GM10847 (cell line): ENCODE data around the gene CFI.
A peak's percentile ranks its signal among the peaks of the same experiment; 100 is the strongest.

Experiments used
- POLR2A ChIP-seq: IDR thresholded peaks from 2 replicates; pipeline ENCODE4 v1.6.1; 2011; ENCODE audit not compliant: insufficient read length; ENCODE audit errors: extremely low read depth

The CFI gene

DNA sequence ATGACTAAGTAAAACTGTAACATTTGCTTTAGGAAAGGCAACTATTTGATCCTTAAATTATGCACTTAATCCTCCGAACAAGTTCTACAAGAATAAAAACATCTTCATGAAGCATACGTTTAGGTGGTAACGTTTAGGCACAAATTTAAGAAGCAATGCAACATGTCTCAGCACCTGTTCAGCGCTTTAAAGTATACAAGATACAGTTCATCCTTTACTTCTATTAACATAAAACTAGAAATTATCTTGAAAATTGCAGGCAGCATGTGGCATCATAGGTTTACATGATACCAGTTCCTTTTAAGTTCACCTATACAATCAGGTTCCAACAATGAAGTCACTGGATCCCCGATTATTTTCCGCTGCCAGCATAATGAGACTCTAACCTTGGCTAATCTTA is 73.4 kb downstream of the CFI start:
- TF ChIP-seq POLR2A = no peak

DNA sequence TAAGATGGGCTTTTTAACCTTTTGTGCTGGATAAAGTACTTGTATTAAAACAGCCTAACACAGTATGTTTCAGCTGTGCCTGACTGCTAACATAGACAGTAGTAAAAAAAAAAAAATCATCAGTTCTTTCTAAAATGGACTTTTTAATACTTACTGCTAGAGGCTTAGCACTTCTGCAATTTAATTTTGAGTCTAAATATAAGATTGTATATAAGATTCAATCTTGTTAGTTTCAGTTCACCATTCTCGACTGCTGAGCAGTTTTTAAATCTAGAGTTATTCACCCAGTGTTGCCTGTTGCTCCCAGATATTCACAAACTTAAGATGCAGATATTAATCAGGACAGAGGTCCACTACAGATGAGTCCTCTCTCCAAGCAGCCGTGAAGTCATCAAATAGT is 78.7 kb downstream of the CFI start:
- TF ChIP-seq POLR2A = no peak

DNA sequence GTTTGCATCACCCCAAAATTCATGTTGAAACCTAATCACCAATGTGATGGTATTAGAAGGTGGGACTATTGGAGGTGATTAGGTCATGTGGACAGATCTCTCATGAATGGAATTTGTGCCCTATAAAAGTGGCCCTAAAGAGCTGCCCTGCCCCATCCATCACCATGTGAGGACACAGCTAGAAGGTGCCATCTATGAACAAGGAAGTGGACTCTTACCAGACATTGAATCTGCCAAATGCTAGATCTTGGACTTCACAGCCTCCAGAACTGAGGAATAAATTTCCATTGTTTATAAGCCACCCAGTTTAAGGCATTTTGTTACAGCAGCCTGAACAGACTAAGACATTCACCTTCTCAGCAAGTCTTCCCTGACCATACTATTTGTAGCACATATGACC is 79.4 kb downstream of the CFI start:
- TF ChIP-seq POLR2A = no peak

DNA sequence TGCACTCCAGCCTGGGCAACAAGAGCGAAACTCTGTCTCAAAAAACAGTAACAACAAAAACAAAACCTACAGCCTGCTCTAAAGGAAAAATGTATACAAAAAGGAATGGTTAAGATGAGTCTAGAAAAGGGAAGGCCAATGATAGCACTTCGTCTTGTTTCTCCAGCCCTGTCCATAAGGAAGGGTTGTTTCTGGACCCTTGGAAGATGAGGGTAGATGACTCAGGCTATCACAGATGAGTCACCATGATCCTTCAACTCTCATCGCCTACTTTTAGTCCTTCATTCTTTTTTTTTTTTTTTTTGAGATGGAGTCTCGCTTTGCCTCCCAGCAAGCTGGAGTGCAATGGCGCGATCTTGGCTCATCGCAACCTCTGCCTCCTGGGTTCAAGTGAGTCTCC is 80.8 kb downstream of the CFI start:
- no peak for TF ChIP-seq POLR2A

DNA sequence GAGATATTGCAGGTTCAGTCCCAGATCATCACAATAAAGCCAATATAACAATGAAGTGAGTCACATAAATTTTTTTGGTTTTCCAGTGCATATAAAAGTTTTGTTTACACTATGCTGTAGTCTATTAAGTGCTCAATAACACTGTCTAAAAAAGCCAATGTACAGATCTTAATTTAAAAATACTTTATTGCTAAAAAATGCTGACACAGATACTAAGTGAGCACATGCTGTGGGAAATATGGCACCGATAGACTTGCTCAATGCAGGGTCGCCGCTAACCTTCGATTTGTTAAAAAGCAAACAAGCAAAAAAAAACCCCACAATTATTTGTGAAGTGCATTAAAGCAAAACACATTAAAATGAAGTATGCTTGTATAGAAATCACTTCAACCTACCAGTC is 82.2 kb downstream of the CFI start:
- TF ChIP-seq POLR2A = no peak

DNA sequence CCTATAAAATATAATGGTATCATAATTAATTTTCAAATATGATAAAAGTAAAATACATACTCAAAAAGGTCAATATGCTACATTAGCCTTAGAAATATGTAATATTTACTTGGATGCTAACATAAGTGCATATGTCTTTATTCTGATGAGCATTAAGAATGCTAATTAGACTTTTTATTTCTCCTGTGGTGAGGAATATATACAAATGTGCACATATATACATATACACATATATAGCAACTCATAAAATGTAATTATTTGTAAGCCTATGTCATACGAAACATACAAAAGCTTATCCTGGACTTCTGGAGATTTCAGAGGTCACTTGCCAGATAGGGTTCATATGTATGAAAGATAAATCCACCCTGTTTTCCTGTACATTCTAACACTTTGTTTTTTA is 83.0 kb downstream of the CFI start:
- no peak for TF ChIP-seq POLR2A

DNA sequence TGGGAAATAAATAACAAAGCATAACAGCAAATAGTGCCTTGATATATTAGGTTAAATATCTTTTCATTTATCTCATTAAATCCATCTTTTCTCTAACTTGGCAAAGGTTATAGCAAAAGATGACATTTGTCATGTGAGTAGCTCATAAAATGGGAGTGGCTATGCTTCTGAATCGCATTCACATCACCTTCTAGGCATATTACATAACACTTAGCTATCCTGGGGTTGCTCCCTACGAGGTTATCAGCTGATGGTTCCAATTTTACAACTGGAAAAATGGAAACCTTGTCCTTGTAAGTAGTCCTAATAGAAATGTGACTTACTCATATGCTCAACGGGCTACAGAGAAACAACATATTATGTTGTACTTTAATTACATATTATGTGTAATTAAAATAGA is 88.3 kb downstream of the CFI start:
- no peak for TF ChIP-seq POLR2A

DNA sequence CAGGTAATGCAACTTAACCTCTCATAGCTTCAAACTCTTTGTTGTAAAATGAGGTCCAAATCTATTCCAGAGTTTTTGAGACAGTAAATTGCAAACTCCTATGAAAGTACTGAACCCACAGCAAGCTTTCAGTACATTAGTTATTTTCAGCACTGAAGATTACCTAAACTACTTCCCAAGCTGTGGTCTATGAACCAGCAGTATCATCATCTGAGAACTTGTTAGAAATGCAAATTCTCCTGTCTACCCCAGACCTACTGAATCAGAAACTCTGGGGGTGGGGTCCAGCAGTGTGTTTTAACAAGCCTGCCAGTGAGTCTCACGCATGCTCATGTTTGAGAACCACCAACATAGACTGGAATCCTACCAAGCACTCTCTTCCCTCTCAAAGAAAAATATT is 92.8 kb downstream of the CFI start:
- no peak for TF ChIP-seq POLR2A

DNA sequence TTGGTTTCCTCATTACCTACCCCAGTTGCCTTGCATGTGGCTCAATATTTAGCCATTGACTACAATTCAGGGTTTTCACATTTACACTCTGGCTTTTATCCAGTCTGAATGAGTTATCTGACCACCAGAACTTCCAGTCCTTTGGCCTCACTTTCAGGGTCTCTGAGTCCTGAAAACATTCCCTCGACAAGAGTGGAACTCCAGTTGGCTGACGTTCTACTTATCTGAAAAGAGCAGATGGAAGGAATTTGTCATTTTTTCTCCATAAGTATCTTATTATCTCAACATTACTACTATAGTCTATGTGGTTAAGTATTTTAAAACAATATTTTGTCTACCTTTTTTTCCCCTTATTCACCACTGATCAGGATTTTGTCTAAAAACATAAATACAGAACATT is 93.4 kb downstream of the CFI start:
- no peak for TF ChIP-seq POLR2A

DNA sequence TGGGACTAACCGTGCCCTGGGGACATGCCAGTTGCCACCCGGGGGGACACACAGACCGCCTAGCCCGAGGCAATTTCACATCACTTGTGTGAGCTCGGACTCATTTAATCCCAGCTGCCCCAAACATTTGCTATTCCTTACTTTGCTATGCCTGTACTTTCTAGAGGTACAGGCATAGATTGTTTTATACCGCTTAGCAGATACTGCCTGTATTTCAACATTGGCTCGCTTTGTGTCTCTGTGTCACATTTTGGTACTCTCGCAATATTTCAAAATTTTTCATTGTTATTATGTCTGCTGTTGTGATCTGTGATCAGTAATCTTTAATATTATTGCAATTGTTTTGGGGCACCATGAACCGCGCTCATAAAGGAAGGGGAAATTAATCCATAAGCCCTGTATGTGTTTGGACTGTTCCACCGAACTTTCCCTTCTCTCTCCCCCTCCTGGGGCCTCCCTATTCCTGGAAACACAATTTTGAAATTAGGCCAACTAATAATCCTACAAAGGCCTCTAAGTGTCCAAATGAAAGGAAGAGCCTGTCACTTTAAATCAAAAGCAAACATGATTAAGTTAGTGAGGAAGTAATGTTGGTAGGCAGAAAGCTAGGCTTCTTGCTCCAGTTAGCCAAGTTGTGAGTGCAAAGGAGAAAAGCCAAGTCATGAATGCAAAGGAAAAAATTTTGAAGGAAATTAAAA is 98.0 kb downstream of the CFI start:
- no peak for TF ChIP-seq POLR2A

DNA sequence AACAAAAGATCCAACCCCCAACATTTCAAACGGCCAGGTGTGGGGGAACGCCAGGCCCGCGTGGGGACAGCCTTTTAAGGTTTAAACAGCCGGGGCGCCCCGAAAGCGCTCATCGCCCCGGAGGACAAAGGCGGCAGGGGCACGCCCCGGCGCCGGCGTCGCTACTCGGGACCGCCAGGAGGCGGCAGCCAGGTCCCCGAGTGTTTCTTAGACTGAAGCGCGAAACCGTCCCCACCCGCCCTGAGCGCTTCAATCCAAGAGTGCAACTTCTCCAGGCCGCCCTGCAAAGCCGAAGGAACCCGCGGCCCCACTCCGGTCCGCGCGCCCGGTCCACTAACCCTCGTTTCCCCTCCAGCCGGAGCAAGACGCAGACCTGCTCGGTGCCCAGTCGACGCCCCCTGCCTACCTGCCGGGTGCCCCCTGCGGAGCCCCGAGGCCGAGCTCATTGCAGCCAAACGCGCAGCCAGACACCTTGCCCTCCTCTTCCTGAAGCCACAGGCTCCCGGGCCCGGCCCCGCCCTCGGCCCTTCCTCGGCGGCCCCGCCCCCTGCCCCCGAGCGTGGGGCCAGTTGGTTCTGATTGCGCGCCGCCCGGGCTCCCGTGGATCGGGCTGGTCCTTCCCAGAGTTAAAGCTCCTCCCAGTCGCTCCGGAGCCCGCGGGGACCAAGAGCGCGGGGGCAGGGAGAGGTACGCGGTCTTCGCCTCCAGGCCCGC is 98.7 kb downstream of the CFI start, which contains the start of gene CASP6:
Gene CASP6 (minus strand): TSS at position 496 of the 714 bp plus-strand sequence. CDS start 50 bp downstream, at position 446.
- peak; percentile 44 for TF ChIP-seq POLR2A

DNA sequence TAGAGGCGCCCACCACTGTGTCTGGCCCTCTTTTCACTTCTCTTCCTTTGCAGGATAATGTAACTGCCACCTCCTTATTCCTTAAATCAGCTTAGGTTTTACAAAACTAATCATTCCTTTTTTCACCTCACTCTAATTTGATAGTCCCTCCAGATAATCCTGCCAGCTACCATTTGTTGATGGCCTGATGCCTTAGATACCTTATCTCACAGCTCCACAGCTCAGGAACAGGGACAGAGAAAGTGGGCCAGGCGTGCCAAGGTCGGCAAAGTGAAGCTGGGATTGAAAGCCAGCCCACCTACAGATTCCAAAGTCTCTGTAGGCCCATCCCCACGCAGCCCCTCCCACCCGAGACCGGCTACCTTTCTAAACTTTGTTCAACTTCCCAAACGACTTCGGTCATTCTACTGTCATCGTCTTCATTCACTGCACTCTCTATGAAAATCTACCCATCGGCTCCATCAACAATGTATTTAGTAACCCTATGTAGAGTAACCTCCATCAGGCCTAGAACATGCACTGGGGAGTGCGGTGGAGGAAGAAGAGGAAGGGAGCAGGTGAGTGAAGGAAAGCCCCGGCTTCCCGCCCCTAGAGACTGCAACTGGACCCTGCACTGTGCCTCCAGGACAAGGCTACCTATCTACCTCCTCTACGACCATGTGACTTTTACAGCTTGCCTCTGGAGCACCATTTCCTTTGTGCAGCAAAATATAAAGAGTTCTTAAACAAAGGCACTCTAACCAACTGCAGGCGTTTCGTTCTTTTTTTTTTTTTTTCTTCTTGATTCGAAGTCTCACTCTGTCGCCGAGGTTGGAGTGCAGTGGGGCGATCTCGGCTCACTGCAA is 100.0 kb downstream of the CFI start:
- no peak for TF ChIP-seq POLR2A

DNA sequence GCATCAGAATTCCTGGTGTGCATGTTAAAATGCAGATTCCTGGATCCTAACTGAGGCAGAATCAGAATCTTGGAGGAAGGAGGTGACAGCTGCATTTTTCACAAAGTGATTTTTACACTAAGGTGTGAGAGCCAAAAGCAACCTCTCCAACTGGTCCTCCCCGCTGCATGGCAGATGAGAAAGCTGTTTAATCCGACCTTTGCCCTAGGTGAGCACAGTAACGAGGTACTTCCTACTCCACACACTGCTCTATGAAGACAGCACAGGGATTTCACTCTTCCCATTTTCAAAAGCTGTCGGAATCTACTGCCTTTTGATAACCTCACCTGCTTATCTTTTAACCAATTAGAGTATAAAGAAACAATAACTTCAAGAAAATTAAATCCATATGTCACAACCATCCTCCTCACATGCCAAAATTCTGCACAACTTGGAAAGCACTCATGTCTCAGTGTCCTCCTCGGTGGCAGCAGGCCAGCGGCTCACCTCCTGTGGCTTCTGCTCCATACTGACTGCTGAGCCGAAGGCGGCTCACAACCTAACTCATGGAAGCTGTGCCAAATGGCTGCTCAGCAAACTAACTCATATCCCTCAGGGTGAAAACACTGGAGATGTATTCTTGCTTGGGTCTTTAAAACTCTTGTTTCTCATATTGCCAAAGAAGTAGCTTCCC is 102.1 kb downstream of the CFI start:
- TF ChIP-seq POLR2A = no peak

DNA sequence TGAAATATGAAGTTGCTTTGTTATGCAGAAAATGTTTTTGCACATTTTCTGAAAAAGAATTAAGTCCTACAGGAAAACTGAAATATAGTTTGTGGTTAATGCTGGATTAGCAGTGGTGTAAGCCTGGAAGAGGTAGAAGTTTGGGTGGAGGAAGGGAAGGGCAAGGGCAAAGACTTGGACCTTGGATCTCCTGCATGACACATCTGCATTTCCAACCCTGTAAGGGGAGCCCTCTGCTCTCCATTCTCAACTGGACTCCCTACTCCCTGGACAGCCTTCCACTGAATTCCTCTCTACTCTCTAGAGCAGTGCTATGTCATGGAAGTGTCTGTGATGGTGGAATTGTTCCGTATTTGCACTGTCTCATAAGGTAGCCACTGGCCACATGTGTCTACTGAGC is 103.1 kb downstream of the CFI start:
- TF ChIP-seq POLR2A = no peak

DNA sequence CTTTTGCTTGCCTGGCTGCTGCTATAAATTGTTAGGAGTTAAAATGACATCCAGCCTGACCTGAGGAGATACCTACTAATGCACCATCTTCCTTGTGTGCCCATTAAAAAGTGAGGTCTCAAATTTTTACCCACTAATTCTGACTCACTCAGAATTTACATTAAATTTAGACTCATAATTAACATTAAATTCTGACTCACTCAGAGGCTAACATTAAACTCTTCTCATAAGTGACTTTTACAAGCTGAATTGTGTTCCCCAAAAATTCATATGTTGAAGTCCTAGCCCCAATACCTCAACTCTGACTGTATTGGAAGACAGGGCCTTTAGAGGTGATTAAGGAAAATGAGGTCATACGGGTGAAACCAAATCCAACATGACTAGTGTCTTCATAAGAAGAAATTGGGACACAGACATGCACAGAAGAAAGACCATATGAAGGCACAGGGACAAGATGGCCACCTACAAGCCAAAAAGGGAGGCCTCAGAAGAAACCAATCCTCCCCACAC is 110.3 kb downstream of the CFI start:
- no peak for TF ChIP-seq POLR2A
